Peyer's patch (tissue), 4 donors: ENCODE measurements around the gene DMTF1.

Experiments used
- POLR2A ChIP-seq, 2 donors: fragments of 450-650 bp; IDR thresholded peaks; one replicate each; pipeline ENCODE4 v1.5.1; 2017; ENCODE audit warnings: antibody characterized with exemption in 2 of 2, mild to moderate bottlenecking in 2 of 2, moderate library complexity in 2 of 2
- TF ChIP-seq, protein P1 (sequence below), 6 experiments: fragments of 450-650 bp in 4 of 6; fragments of 200-600 bp in 2 of 6; sonication (generic) in 1 of 6; IDR thresholded peaks; one replicate each; pipeline ENCODE4 v1.5.1; 2017 to 2019; ENCODE audit warnings: antibody characterized with exemption in 6 of 6, mild to moderate bottlenecking in 3 of 6, moderate library complexity in 1 of 6

DNA sequence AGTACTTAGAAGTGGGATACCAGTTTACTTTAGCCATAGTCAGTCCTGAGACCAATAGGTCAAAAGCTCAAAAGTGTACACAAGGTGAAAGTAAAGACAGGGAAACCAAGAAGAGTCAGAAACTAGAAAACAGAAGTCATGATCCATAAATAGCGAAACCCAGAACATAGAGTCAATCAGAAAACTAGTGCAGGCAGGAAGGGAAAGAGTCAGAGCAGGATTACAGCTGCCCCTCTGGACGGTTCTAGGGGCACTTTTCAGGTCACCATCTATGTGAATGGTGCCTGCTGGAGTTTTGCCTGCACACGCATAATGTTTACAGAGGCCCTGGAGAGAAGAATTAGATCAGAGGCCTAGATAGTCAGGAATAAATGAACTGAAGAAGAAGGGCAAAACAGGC lies 22.4 kb upstream of the DMTF1 start:
- TF ChIP-seq POLR2A (IDR thresholded peaks at IDR 0.05): no peak
- TF ChIP-seq, protein P1, sequence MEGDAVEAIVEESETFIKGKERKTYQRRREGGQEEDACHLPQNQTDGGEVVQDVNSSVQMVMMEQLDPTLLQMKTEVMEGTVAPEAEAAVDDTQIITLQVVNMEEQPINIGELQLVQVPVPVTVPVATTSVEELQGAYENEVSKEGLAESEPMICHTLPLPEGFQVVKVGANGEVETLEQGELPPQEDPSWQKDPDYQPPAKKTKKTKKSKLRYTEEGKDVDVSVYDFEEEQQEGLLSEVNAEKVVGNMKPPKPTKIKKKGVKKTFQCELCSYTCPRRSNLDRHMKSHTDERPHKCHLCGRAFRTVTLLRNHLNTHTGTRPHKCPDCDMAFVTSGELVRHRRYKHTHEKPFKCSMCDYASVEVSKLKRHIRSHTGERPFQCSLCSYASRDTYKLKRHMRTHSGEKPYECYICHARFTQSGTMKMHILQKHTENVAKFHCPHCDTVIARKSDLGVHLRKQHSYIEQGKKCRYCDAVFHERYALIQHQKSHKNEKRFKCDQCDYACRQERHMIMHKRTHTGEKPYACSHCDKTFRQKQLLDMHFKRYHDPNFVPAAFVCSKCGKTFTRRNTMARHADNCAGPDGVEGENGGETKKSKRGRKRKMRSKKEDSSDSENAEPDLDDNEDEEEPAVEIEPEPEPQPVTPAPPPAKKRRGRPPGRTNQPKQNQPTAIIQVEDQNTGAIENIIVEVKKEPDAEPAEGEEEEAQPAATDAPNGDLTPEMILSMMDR (IDR thresholded peaks at IDR 0.05): no peak
